DMS114 treated with DMSO at 0.1 percent for 48 hours (cell line): ENCODE measurements around the gene C1orf21.
"Not testable (repeated sequence)": the region's sequence is repeated elsewhere in the genome, so short reads cannot be mapped to it uniquely, and the experiment has no call there.

Experiments
- DNase-seq: peaks from one replicate; lab custom pipeline; 2025; ENCODE audit not compliant: unreplicated experiment; lab: John Stamatoyannopoulos, UW

The C1orf21 gene

GRCh38 chr1:184595596-184595995, 208.8 kb downstream of the C1orf21 start:
- DNase-seq: no peak

GRCh38 chr1:184596950-184597645, 210.3 kb downstream of the C1orf21 start:
- no peak for DNase-seq

GRCh38 chr1:184597650-184598357, 211.0 kb downstream of the C1orf21 start:
- no peak for DNase-seq

- DNase-seq: no peak
Observed at GRCh38 chr1:184598403-184599193, 211.8 kb downstream of the C1orf21 start.

GRCh38 chr1:184604152-184604900, 217.5 kb downstream of the C1orf21 start:
- DNase-seq: no peak

GRCh38 chr1:184605941-184606340, 219.1 kb downstream of the C1orf21 start:
- no peak for DNase-seq

- no peak for DNase-seq
Observed at GRCh38 chr1:184606786-184607185, 220.0 kb downstream of the C1orf21 start.

GRCh38 chr1:184608581-184608980, 221.8 kb downstream of the C1orf21 start:
- DNase-seq: no peak

GRCh38 chr1:184608990-184609389, 222.2 kb downstream of the C1orf21 start:
- no peak for DNase-seq

GRCh38 chr1:184610876-184611595, 224.2 kb downstream of the C1orf21 start:
- no peak for DNase-seq

- not testable (repeated sequence) for DNase-seq
Observed at GRCh38 chr1:184612229-184612628, 225.4 kb downstream of the C1orf21 start.

- no peak for DNase-seq
Observed at GRCh38 chr1:184614667-184615066, 227.8 kb downstream of the C1orf21 start.

GRCh38 chr1:184615301-184615700, 228.5 kb downstream of the C1orf21 start:
- DNase-seq: no peak

GRCh38 chr1:184616504-184616903, 229.7 kb downstream of the C1orf21 start:
- DNase-seq: no peak

- no peak for DNase-seq
Observed at GRCh38 chr1:184617433-184618029, 230.7 kb downstream of the C1orf21 start.

- no peak for DNase-seq
Observed at GRCh38 chr1:184618851-184619250, 232.0 kb downstream of the C1orf21 start.

- no peak for DNase-seq
Observed at GRCh38 chr1:184620469-184620868, 233.6 kb downstream of the C1orf21 start.

- no peak for DNase-seq
Observed at GRCh38 chr1:184621260-184621659, 234.4 kb downstream of the C1orf21 start.

GRCh38 chr1:184622136-184622823, 235.5 kb downstream of the C1orf21 start:
- DNase-seq: no peak
